K562 (cell line): ENCODE results near the gene FAM156A.
"Not testable (repeated sequence)": the region's sequence is repeated elsewhere in the genome, so short reads cannot be mapped to it uniquely, and the experiment has no call there.

Experiments
- BDP1 ChIP-seq: IDR thresholded peaks from 3 replicates; pipeline ENCODE4 v1.6.1; 2011; ENCODE audit not compliant: insufficient read length, insufficient read depth
- CEBPB ChIP-seq: fragments of 450-650 bp; IDR thresholded peaks from 2 replicates; pipeline ENCODE4 v1.6.1; 2016; ENCODE audit warnings: missing genetic modification characterization, missing compliant biosample characterization
- CTBP1 ChIP-seq: fragments of 450-650 bp; IDR thresholded peaks from 2 replicates; pipeline ENCODE4 v1.6.1; 2016; ENCODE audit warnings: borderline replicate concordance
- DIDO1 ChIP-seq: fragments of 450-650 bp; IDR thresholded peaks from 2 replicates; pipeline ENCODE4 v1.6.1; 2016; ENCODE audit warnings: low read depth, missing biosample characterization, missing genetic modification characterization
- POLR2A ChIP-seq: fragments of 450-650 bp; conservative IDR thresholded peaks from 2 replicates; pipeline ENCODE4 v1.6.1; 2016
- SIN3B ChIP-seq: fragments of 450-650 bp; IDR thresholded peaks from 2 replicates; pipeline ENCODE4 v1.6.1; 2017; ENCODE audit warnings: low read depth, mild to moderate bottlenecking, moderate library complexity
- TCFL5 ChIP-seq: fragments of 250-450 bp; sonication (Bioruptor Pico); conservative IDR thresholded peaks from 2 replicates; pipeline ENCODE4 v1.6.1; 2021; ENCODE audit warnings: mild to moderate bottlenecking, moderate library complexity, matching md5 sums
- TFAP4 ChIP-seq: sonication (generic); formaldehyde crosslinking; IDR thresholded peaks from 2 replicates; pipeline ENCODE4 v1.8.0; 2022; ENCODE audit warnings: missing genetic modification reagents, mild to moderate bottlenecking, moderate library complexity, borderline replicate concordance
- ZKSCAN8 ChIP-seq: fragments of 200-800 bp; sonication (Bioruptor generic); IDR thresholded peaks from 2 replicates; pipeline ENCODE4 v1.6.1; 2016; ENCODE audit warnings: missing genetic modification characterization, missing compliant biosample characterization
- ZNF263 ChIP-seq: sonication (generic); formaldehyde crosslinking; IDR thresholded peaks from 2 replicates; pipeline ENCODE4 v1.8.0; 2022; ENCODE audit warnings: mild to moderate bottlenecking, missing genetic modification reagents, borderline replicate concordance
- ZNF274 ChIP-seq: IDR thresholded peaks from 2 replicates; pipeline ENCODE4 v1.6.1; 2011; ENCODE audit warnings: low read depth, mild to moderate bottlenecking, low read length, moderate library complexity, borderline replicate concordance

GRCh38 chrX:52906072-52906471 is 52.2 kb downstream of the FAM156A start:
- TF ChIP-seq SIN3B; CEBPB (tag); CTBP1; ZNF274; TCFL5 (CRISPR knock-in tag); POLR2A; ZNF263 (CRISPR knock-in tag); DIDO1; ZKSCAN8 (CRISPR knock-in tag); TFAP4 (CRISPR knock-in tag); BDP1: not testable (repeated sequence)
